OCI-LY7 (cell line): ENCODE results near the gene POLR1H.

ENCODE experiments used
- CTCF ChIP-seq: fragments of 200-600 bp; sonication (generic); conservative IDR thresholded peaks from 2 replicates; pipeline ENCODE4 v1.5.1; 2014; ENCODE audit warnings: mild to moderate bottlenecking, antibody characterized with exemption, low read length, moderate library complexity, mixed read lengths
- EZH2phosphoT487 ChIP-seq: fragments of 200-600 bp; sonication (generic); IDR thresholded peaks from 2 replicates; pipeline ENCODE4 v1.6.1; 2018; ENCODE audit warnings: low read depth, borderline replicate concordance, mild to moderate bottlenecking, mixed run types, antibody characterized with exemption, low read length, moderate library complexity, mixed read lengths

- TF ChIP-seq EZH2phosphoT487 (no peak), CTCF (no peak)
Measured at GRCh38 chr6:30100585-30101443, 39.7 kb downstream of the POLR1H start.
